OCI-LY1 (cell line): ENCODE measurements around the gene ZNF474.
"Not testable (repeated sequence)": the region's sequence is repeated elsewhere in the genome, so short reads cannot be mapped to it uniquely, and the experiment has no call there.

Experiments
- H2AFZ ChIP-seq: fragments of 200-600 bp; sonication (generic), shearing (Covaris generic); 2 replicates; pipeline ENCODE4 v1.6.0; 2014; ENCODE audit warnings: antibody characterized with exemption, mild to moderate bottlenecking, low read length
- H3F3A ChIP-seq: fragments of 200-600 bp; sonication (generic), shearing (Covaris generic); 2 replicates; pipeline ENCODE4 v1.6.0; 2014; ENCODE audit warnings: mild to moderate bottlenecking, antibody characterized with exemption, low read length, moderate library complexity; ENCODE audit not compliant: insufficient read depth
- H3K27ac ChIP-seq: fragments of 200-600 bp; sonication (generic); 2 replicates; pipeline ENCODE4 v1.5.1; 2014; ENCODE audit warnings: low read length, mixed run types, mild to moderate bottlenecking, low read depth; ENCODE audit not compliant: poor library complexity, severe bottlenecking
- H3K27me3 ChIP-seq: fragments of 200-600 bp; sonication (generic); 2 replicates; pipeline ENCODE4 v1.6.0; 2014; ENCODE audit warnings: antibody characterized with exemption, mild to moderate bottlenecking, low read length, moderate library complexity; ENCODE audit not compliant: insufficient read depth
- H3K36me3 ChIP-seq: fragments of 200-600 bp; sonication (generic); 2 replicates; pipeline ENCODE4 v1.6.1; 2014; ENCODE audit warnings: mild to moderate bottlenecking, antibody characterized with exemption, low read length, moderate library complexity, mixed read lengths; ENCODE audit not compliant: insufficient read depth
- H3K4me1 ChIP-seq: fragments of 200-600 bp; sonication (generic); 2 replicates; pipeline ENCODE4 v1.5.1; 2014; ENCODE audit warnings: mild to moderate bottlenecking, low read length, moderate library complexity; ENCODE audit not compliant: insufficient read depth, severe bottlenecking
- H3K4me2 ChIP-seq: fragments of 200-600 bp; sonication (generic), shearing (Covaris generic); 2 replicates; pipeline ENCODE4 v1.6.1; 2014; ENCODE audit warnings: low read length
- H3K4me3 ChIP-seq: fragments of 200-600 bp; sonication (generic); 2 replicates; pipeline ENCODE4 v1.5.1; 2014; ENCODE audit warnings: low read length, low read depth, mild to moderate bottlenecking, mixed read lengths; ENCODE audit not compliant: poor library complexity, severe bottlenecking
- H3K79me2 ChIP-seq: fragments of 200-600 bp; shearing (Covaris generic); 2 replicates; pipeline ENCODE4 v1.6.1; 2016; ENCODE audit warnings: mixed run types, low read length, mixed read lengths; ENCODE audit not compliant: insufficient read depth
- H3K9ac ChIP-seq: fragments of 200-600 bp; sonication (generic), shearing (Covaris generic); 2 replicates; pipeline ENCODE4 v1.6.1; 2014; ENCODE audit warnings: mild to moderate bottlenecking, low read length, mixed read lengths
- H3K9me2 ChIP-seq: fragments of 200-600 bp; sonication (generic), shearing (Covaris generic); 2 replicates; pipeline ENCODE4 v1.6.1; 2014; ENCODE audit warnings: low read depth, mild to moderate bottlenecking, low read length, mixed read lengths
- H3K9me3 ChIP-seq: fragments of 200-600 bp; shearing (Covaris generic); 2 replicates; pipeline ENCODE4 v1.6.1; 2014; ENCODE audit warnings: low read length, mixed read lengths
- H4K20me1 ChIP-seq: fragments of 200-600 bp; sonication (generic), shearing (Covaris generic); 2 replicates; pipeline ENCODE4 v1.6.0; 2016; ENCODE audit warnings: mild to moderate bottlenecking, low read length; ENCODE audit not compliant: insufficient read depth
- EZH2 ChIP-seq: fragments of 200-600 bp; sonication (generic), shearing (Covaris generic); IDR thresholded peaks from 2 replicates; pipeline ENCODE4 v1.8.0; 2017; ENCODE audit warnings: borderline replicate concordance, mixed run types, mild to moderate bottlenecking, antibody characterized with exemption, low read length, moderate library complexity, mixed read lengths
- TF ChIP-seq, protein P1 (sequence below): fragments of 200-600 bp; sonication (generic), shearing (Covaris generic); IDR thresholded peaks from 2 replicates; pipeline ENCODE4 v1.5.1; 2017; ENCODE audit warnings: mild to moderate bottlenecking, antibody characterized with exemption, low read length, moderate library complexity, mixed read lengths

Gene ZNF474

GRCh38 chr5:122093415-122094180 lies 35.7 kb upstream of the ZNF474 start:
- no peaks in the 10 kb centered on the region for H3F3A ChIP-seq
- no peaks in the 10 kb centered on the region for H3K27me3 ChIP-seq
- H3K79me2 ChIP-seq: no peaks in the 10 kb centered on the region
- TF ChIP-seq, protein P1, sequence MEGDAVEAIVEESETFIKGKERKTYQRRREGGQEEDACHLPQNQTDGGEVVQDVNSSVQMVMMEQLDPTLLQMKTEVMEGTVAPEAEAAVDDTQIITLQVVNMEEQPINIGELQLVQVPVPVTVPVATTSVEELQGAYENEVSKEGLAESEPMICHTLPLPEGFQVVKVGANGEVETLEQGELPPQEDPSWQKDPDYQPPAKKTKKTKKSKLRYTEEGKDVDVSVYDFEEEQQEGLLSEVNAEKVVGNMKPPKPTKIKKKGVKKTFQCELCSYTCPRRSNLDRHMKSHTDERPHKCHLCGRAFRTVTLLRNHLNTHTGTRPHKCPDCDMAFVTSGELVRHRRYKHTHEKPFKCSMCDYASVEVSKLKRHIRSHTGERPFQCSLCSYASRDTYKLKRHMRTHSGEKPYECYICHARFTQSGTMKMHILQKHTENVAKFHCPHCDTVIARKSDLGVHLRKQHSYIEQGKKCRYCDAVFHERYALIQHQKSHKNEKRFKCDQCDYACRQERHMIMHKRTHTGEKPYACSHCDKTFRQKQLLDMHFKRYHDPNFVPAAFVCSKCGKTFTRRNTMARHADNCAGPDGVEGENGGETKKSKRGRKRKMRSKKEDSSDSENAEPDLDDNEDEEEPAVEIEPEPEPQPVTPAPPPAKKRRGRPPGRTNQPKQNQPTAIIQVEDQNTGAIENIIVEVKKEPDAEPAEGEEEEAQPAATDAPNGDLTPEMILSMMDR: no peak
- TF ChIP-seq EZH2: no peak
- no peaks in the 10 kb centered on the region for H4K20me1 ChIP-seq
- no peak overlapping the region for H2AFZ ChIP-seq
- H3K4me1 ChIP-seq: no peaks in the 10 kb centered on the region
- H3K36me3 ChIP-seq: no peaks in the 10 kb centered on the region
- H3K27ac ChIP-seq: no peak overlapping the region
- H3K9me3 ChIP-seq: no peaks in the 10 kb centered on the region
- no peaks in the 10 kb centered on the region for H3K9me2 ChIP-seq
- no peak overlapping the region for H3K4me3 ChIP-seq
- no peak overlapping the region for H3K9ac ChIP-seq
- H3K4me2 ChIP-seq: no peak overlapping the region

- not testable (repeated sequence) for H3K4me1 ChIP-seq, H3K9me2 ChIP-seq, H3K27ac ChIP-seq, H3K27me3 ChIP-seq, H3F3A ChIP-seq, H3K9ac ChIP-seq, H3K4me3 ChIP-seq, H3K79me2 ChIP-seq, H4K20me1 ChIP-seq, H2AFZ ChIP-seq, H3K9me3 ChIP-seq, H3K4me2 ChIP-seq, H3K36me3 ChIP-seq
These were observed 35.1 kb upstream of the ZNF474 start for GRCh38 chr5:122094251-122094650.

DNA sequence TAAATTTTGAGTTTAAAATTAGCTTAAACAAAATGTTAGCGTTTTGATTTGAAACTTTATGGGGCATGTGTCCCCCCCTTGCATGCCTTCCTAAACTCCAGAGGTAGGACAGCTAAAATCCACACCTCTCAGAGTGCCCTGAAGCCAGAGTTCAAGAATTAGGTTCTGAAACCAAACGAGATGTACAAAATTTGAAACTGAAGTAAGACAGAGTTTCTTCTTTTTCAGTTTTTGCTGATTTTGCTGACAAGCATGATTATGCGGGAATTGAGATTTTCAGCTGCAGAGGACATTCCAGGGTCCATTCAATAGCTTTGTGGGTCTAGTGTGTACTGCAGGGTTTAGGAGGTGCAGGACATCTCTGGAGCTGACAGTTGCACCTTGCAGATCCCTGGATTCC lies 34.2 kb upstream of the ZNF474 start:
- Histone ChIP-seq H3K9me2 (no peaks in the 10 kb centered on the region), H3K4me2 (no peak overlapping the region), H3K9me3 (no peaks in the 10 kb centered on the region), H3K4me1 (no peaks in the 10 kb centered on the region), H3K27ac (no peak overlapping the region), H3K4me3 (no peak overlapping the region), H2AFZ (no peak overlapping the region), H4K20me1 (no peaks in the 10 kb centered on the region), H3K36me3 (no peaks in the 10 kb centered on the region), H3F3A (no peaks in the 10 kb centered on the region), H3K79me2 (no peaks in the 10 kb centered on the region), H3K9ac (no peak overlapping the region), H3K27me3 (no peaks in the 10 kb centered on the region)
- no peak for TF ChIP-seq EZH2
- TF ChIP-seq, protein P1: no peak

DNA sequence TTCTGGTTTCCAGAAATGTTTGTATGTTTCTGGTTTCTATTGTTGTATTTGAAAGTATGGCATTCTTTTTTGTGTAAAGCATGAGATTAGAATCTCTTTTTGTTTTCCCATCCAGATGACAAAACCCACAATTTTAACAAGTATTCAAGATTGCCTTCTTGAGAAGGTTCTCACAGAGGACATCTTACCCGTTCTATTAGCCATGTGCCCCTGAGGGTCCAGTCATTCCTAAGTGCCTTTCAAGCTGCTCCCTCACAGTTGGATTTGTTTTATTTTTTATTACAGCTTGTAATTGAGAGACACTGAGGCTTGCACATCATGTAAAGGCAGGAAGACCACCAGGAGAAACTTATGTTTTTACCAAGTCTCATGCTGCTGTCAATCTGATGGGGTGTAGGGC lies 32.0 kb upstream of the ZNF474 start:
- Histone ChIP-seq H3K4me2 (no peak overlapping the region), H3K9ac (no peak overlapping the region), H3K4me3 (no peak overlapping the region), H2AFZ (no peak overlapping the region), H3K27me3 (no peaks in the 10 kb centered on the region), H3K27ac (no peak overlapping the region), H3K9me3 (no peaks in the 10 kb centered on the region), H3F3A (no peaks in the 10 kb centered on the region), H4K20me1 (no peaks in the 10 kb centered on the region), H3K9me2 (no peaks in the 10 kb centered on the region), H3K36me3 (no peaks in the 10 kb centered on the region), H3K79me2 (no peaks in the 10 kb centered on the region), H3K4me1 (no peaks in the 10 kb centered on the region)
- TF ChIP-seq, protein P1: no peak
